ENCODE results near the gene ZNF638.
"Not testable (repeated sequence)": the region's sequence is repeated elsewhere in the genome, so short reads cannot be mapped to it uniquely, and the experiment has no call there.

The ZNF638 gene

GRCh38 chr2:71393216-71393615, 61.6 kb downstream of the ZNF638 start:
- DNase-seq (ENCODE audit: low read depth in 4 of 4, low spot score in 1 of 4): no peak

- DNase-seq (ENCODE audit: low read depth in 4 of 4, low spot score in 1 of 4): no peak
Observed at GRCh38 chr2:71395471-71395870, 63.9 kb downstream of the ZNF638 start.

GRCh38 chr2:71402427-71402826, 70.8 kb downstream of the ZNF638 start:
- no peak for DNase-seq (ENCODE audit: low read depth in 4 of 4, low spot score in 1 of 4)

GRCh38 chr2:71409611-71410010, 78.0 kb downstream of the ZNF638 start:
- DNase-seq (ENCODE audit: low read depth in 4 of 4, low spot score in 1 of 4): no peak

GRCh38 chr2:71410696-71411095, 79.1 kb downstream of the ZNF638 start:
- DNase-seq (ENCODE audit: low read depth in 4 of 4, low spot score in 1 of 4): no peak

- DNase-seq (ENCODE audit: low read depth in 4 of 4, low spot score in 1 of 4): peak in 1 of 4 experiments; percentile 1
Observed at GRCh38 chr2:71416866-71417265, 85.3 kb downstream of the ZNF638 start.

GRCh38 chr2:71417300-71418202, 86.0 kb downstream of the ZNF638 start:
- no peak for DNase-seq (ENCODE audit: low read depth in 4 of 4, low spot score in 1 of 4)

- no peak for DNase-seq (ENCODE audit: low read depth in 4 of 4, low spot score in 1 of 4)
Observed at GRCh38 chr2:71419145-71419544, 87.6 kb downstream of the ZNF638 start.

- no peak for DNase-seq (ENCODE audit: low read depth in 4 of 4, low spot score in 1 of 4)
Observed at GRCh38 chr2:71419976-71420375, 88.4 kb downstream of the ZNF638 start.

GRCh38 chr2:71422786-71423185, 91.2 kb downstream of the ZNF638 start:
- DNase-seq (ENCODE audit: low read depth in 4 of 4, low spot score in 1 of 4): no peak

- DNase-seq (ENCODE audit: low read depth in 4 of 4, low spot score in 1 of 4): no peak
Observed at GRCh38 chr2:71423817-71424420, 92.3 kb downstream of the ZNF638 start.

- no peak for DNase-seq (ENCODE audit: low read depth in 4 of 4, low spot score in 1 of 4)
Observed at GRCh38 chr2:71426721-71427120, 95.1 kb downstream of the ZNF638 start.

- no peak for DNase-seq (ENCODE audit: low read depth in 4 of 4, low spot score in 1 of 4)
Observed at GRCh38 chr2:71428472-71429383, 97.1 kb downstream of the ZNF638 start.

- not testable (repeated sequence) for DNase-seq (ENCODE audit: low read depth in 4 of 4, low spot score in 1 of 4)
Observed at GRCh38 chr2:71445142-71445541, 113.6 kb downstream of the ZNF638 start.

- no peak for DNase-seq (ENCODE audit: low read depth in 4 of 4, low spot score in 1 of 4)
Observed at GRCh38 chr2:71446505-71446904, 114.9 kb downstream of the ZNF638 start.

- no peak for DNase-seq (ENCODE audit: low read depth in 4 of 4, low spot score in 1 of 4)
Observed at GRCh38 chr2:71449343-71449742, 117.8 kb downstream of the ZNF638 start.

- DNase-seq (ENCODE audit: low read depth in 4 of 4, low spot score in 1 of 4): no peak
Observed at GRCh38 chr2:71451705-71452104, 120.1 kb downstream of the ZNF638 start.

- no peak for DNase-seq (ENCODE audit: low read depth in 4 of 4, low spot score in 1 of 4)
Observed at GRCh38 chr2:71452565-71452964, 121.0 kb downstream of the ZNF638 start.

GRCh38 chr2:71453404-71454220, 122.0 kb downstream of the ZNF638 start, which contains the start of gene DYSF:
Gene DYSF, plus strand, starts transcription at chr2:71453561.
- no peak for DNase-seq (ENCODE audit: low read depth in 4 of 4, low spot score in 1 of 4)

- DNase-seq (ENCODE audit: low read depth in 4 of 4, low spot score in 1 of 4): no peak
Observed at GRCh38 chr2:71454221-71455010, 122.8 kb downstream of the ZNF638 start.

Measured in stimulated activated CD4-positive, alpha-beta T cell treated with anti-CD3 and anti-CD28 coated beads, Interleukin-1b, Interleukin-23, amount 100 ng/mL, for 24 hours (primary cell).